ENCODE measurements around the gene LARGE1.

LARGE1 gene

GRCh38 chr22:33682927-33683326 is 237.3 kb downstream of the LARGE1 start:
- Histone ChIP-seq H3K79me2 (ENCODE audit: insufficient read depth, low read length) (no peaks in the 10 kb centered on the region), H2AFZ (ENCODE audit: low read depth, low read length, severe bottlenecking) (no peak overlapping the region), H3K9me3 (ENCODE audit: insufficient read depth, low read length) (no peaks in the 10 kb centered on the region), H3K36me3 (ENCODE audit: low read length) (no peaks in the 10 kb centered on the region), H3K27me3 (ENCODE audit: low read length) (no peaks in the 10 kb centered on the region), H3K9me2 (replicated peaks; ENCODE audit: insufficient read depth, low read length) (no peaks in the 10 kb centered on the region), H3K27ac (ENCODE audit: low read depth, low read length) (no peak overlapping the region), H4K20me1 (ENCODE audit: low read depth, low read length) (no peaks in the 10 kb centered on the region), H3K9ac (ENCODE audit: low read length) (no peak overlapping the region), H3F3A (ENCODE audit: insufficient read depth) (no peaks in the 10 kb centered on the region), H3K4me2 (ENCODE audit: low read depth, low read length, poor library complexity, severe bottlenecking) (no peak overlapping the region), H3K4me3 (ENCODE audit: insufficient read depth, low read length, poor library complexity, severe bottlenecking) (no peak overlapping the region)
- TF ChIP-seq CTCF (IDR thresholded peaks at IDR 0.05; ENCODE audit: insufficient read depth, low read length, poor library complexity, severe bottlenecking), result no peak
- TF ChIP-seq EZH2phosphoT487 (conservative IDR thresholded peaks at IDR 0.05; ENCODE audit: low read length), result no peak

- H3F3A ChIP-seq (ENCODE audit: insufficient read depth), result no peaks in the 10 kb centered on the region
- H3K9ac ChIP-seq (ENCODE audit: low read length), result no peak overlapping the region
- no peaks in the 10 kb centered on the region for H3K79me2 ChIP-seq (ENCODE audit: insufficient read depth, low read length)
- no peak overlapping the region for H3K4me2 ChIP-seq (ENCODE audit: low read depth, low read length, poor library complexity, severe bottlenecking)
- H4K20me1 ChIP-seq (ENCODE audit: low read depth, low read length), result no peaks in the 10 kb centered on the region
- TF ChIP-seq EZH2phosphoT487 (conservative IDR thresholded peaks at IDR 0.05; ENCODE audit: low read length) (no peak), CTCF (IDR thresholded peaks at IDR 0.05; ENCODE audit: insufficient read depth, low read length, poor library complexity, severe bottlenecking) (no peak)
- no peaks in the 10 kb centered on the region for H3K27me3 ChIP-seq (ENCODE audit: low read length)
- no peaks in the 10 kb centered on the region for H3K9me2 ChIP-seq (replicated peaks; ENCODE audit: insufficient read depth, low read length)
- no peaks in the 10 kb centered on the region for H3K9me3 ChIP-seq (ENCODE audit: insufficient read depth, low read length)
- no peak overlapping the region for H2AFZ ChIP-seq (ENCODE audit: low read depth, low read length, severe bottlenecking)
- no peaks in the 10 kb centered on the region for H3K36me3 ChIP-seq (ENCODE audit: low read length)
- no peak overlapping the region for H3K27ac ChIP-seq (ENCODE audit: low read depth, low read length)
- H3K4me3 ChIP-seq (ENCODE audit: insufficient read depth, low read length, poor library complexity, severe bottlenecking), result no peak overlapping the region
Observed at GRCh38 chr22:33680632-33681031, 239.6 kb downstream of the LARGE1 start.

- no peaks in the 10 kb centered on the region for H3K9me2 ChIP-seq (replicated peaks; ENCODE audit: insufficient read depth, low read length)
- H4K20me1 ChIP-seq (ENCODE audit: low read depth, low read length), result no peaks in the 10 kb centered on the region
- no peak overlapping the region for H3K9ac ChIP-seq (ENCODE audit: low read length)
- no peak overlapping the region for H3K27ac ChIP-seq (ENCODE audit: low read depth, low read length)
- no peak overlapping the region for H3K4me3 ChIP-seq (ENCODE audit: insufficient read depth, low read length, poor library complexity, severe bottlenecking)
- H3K9me3 ChIP-seq (ENCODE audit: insufficient read depth, low read length), result no peaks in the 10 kb centered on the region
- H3K36me3 ChIP-seq (ENCODE audit: low read length), result no peaks in the 10 kb centered on the region
- H3K4me2 ChIP-seq (ENCODE audit: low read depth, low read length, poor library complexity, severe bottlenecking), result no peak overlapping the region
- TF ChIP-seq CTCF (IDR thresholded peaks at IDR 0.05; ENCODE audit: insufficient read depth, low read length, poor library complexity, severe bottlenecking), result no peak
- no peak for TF ChIP-seq EZH2phosphoT487 (conservative IDR thresholded peaks at IDR 0.05; ENCODE audit: low read length)
- H3F3A ChIP-seq (ENCODE audit: insufficient read depth), result no peaks in the 10 kb centered on the region
- H3K79me2 ChIP-seq (ENCODE audit: insufficient read depth, low read length), result no peaks in the 10 kb centered on the region
- no peaks in the 10 kb centered on the region for H3K27me3 ChIP-seq (ENCODE audit: low read length)
- H2AFZ ChIP-seq (ENCODE audit: low read depth, low read length, severe bottlenecking), result no peak overlapping the region
Observed at GRCh38 chr22:33678523-33678922, 241.8 kb downstream of the LARGE1 start.

Data from SU-DHL-6 (cell line).